G401 (cell line): ENCODE measurements around the gene MYO15A. TPM values are rescaled to one million over a fixed set of nuclear protein-coding genes. Genes with fewer than 3 reads are reported as not detected.

Experiments
- DNase-seq: peaks from one replicate; pipeline ENCODE4 v3.0.0-alpha.2; 2015; ENCODE audit warnings: low spot score
- in situ Hi-C: cut with HindIII; loops from 2 replicates; pipeline ENCODE4 v1.10.0; 2016; ENCODE audit warnings: low sequenced_read_pairs, mixed read lengths
- total RNA-seq: library from RNA; depleted of rRNA; stranded (reverse); fragments of >200 nt; shearing (Covaris generic); gene quantifications from 2 replicates; pipeline ENCODE4 v1.2.3, GENCODE V29; 2014

The MYO15A gene
- total RNA-seq, 1 experiment from 2014 or later, result not detected

DNA sequence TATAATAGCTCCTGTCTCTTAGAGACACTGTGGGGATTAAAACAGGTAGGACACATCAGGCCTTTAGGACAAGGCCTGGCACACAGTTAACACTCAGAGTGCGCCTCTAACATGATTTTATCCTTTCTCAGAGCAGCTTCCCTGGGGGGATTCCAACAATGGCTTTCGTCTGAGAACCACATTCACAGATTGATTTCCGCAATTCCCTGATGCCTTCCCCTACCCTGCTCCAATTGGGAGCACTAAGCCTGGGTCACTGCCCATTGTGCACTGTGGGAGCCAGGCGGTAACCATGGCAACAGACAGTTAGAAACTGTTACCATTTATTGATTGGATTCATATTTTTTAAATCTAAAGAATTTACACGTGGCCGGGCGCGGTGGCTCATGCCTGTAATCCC, 69.2 kb downstream of the MYO15A start:
- no peak for DNase-seq
- in situ Hi-C loops, result no loop called here

DNA sequence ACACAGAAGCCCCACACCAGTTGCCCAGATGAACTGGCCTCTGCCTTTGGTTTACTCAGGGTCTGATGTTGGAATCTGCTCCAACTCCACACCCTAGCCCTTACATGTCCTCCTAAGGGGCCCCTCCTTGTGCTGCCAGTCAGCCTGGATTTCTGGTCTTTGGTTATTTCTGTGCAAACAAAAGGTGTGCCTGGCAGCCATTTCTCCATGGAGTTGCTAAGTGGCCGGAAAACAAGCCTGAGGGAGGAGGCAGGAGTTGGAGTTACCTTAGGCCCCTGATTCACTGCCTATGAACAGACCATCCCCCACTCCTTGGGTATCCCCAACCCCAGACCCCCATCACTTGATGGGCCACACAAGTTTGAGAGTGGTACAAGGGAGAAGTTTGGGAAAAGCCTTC, 70.6 kb downstream of the MYO15A start:
- in situ Hi-C loops, result no loop called here
- no peak for DNase-seq

DNA sequence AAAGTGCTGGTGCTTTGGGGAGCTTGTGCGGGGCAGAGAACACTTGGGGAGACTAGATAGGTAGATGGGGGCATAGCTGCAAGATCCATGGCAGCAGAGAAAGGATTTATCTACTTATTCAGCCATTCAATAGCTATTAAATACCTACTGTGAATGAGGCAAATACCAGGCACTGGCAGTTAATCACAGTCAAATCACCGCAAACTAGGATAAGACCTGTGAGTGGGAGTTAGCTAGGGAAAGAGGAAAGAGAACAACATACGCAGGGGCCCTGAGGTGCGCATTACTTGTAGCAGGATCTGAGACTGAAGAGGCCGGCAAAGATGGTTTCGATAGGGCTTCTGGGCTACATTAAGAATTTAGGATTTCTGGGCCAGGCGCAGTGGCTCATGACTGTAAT, 71.2 kb downstream of the MYO15A start:
- in situ Hi-C loops, result no loop called here
- DNase-seq, result no peak

DNA sequence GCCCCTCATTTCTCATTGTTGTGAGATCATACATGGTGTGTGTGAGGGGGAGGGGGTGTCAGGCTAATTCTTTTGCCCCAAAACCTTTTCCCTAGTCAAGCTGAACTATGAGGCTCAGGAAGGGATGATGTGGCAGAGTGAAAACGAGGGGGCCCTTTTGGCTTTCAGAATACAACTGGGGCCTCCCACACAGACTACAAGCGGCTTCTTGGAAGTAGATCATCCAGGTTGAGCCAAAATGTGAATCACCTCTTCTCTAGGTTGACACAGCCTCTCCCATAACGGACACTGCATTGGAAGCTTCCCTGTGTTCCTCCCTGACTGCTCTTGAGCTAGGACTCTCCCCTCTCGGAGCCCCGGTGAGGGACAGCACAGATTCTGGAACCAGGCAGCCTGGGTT, 72.8 kb downstream of the MYO15A start:
- in situ Hi-C loops, result no loop called here
- DNase-seq, result no peak

DNA sequence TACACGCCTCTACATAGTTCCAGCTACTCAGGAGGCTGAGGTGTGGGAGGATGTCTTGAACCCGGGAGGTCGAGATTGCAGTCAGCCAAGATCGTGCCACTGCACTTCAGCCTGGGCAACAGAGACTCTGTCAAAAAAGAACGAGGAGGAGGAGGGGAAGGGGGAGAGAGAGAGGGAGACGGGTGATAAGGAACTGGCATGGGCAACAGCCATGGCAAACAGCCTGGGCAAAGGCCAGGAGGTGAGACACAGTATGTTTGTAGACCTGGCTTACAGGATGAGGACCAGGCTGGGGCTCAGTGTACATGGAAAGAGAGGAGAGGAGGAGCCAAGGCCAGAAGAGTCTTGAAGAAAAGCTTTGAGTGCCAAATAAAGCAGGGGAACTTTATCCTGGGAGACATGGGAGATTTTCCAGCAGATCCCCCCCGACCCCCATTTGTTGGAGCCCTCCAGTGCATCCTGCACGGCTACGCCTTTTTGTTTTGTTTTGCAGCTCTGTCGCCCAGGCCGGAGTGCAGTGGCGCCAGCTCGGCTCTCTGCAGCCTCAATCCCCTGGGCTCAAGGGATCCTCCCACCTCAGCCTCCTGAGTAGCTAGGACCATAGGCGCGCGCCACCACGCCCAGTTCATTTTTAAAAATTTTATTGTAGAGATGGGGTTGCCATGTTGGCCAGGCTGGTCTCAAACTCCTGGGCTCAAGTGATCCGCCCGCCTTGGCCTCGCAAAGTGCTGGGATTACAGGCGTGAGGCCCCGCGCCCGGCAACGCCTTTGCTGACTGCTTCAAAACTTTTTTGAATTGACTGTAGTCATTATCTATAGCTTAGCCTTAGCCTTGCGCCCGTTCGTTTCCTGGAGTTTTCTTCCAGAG, 73.8 kb downstream of the MYO15A start:
- in situ Hi-C loops, result no loop called here
- no peak for DNase-seq

DNA sequence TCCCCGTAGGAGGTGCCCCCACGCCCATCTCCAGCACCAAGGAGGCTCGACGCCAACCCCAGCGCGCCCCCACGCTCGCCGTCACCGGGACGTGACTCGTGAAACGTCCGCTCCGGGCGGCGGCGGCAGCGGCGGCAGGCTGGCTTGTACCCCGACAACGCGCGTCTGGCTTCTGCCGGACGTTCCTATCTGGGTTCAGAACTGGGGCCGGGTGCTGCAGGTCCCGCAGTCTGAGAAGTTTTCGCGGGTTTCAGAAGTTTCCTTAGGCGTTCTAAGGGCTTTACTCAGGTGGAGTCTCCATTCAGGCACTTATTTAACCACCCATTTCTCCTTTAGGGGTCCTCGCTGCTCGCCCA, 74.4 kb downstream of the MYO15A start:
- in situ Hi-C loops, result no loop called here
- no peak for DNase-seq

DNA sequence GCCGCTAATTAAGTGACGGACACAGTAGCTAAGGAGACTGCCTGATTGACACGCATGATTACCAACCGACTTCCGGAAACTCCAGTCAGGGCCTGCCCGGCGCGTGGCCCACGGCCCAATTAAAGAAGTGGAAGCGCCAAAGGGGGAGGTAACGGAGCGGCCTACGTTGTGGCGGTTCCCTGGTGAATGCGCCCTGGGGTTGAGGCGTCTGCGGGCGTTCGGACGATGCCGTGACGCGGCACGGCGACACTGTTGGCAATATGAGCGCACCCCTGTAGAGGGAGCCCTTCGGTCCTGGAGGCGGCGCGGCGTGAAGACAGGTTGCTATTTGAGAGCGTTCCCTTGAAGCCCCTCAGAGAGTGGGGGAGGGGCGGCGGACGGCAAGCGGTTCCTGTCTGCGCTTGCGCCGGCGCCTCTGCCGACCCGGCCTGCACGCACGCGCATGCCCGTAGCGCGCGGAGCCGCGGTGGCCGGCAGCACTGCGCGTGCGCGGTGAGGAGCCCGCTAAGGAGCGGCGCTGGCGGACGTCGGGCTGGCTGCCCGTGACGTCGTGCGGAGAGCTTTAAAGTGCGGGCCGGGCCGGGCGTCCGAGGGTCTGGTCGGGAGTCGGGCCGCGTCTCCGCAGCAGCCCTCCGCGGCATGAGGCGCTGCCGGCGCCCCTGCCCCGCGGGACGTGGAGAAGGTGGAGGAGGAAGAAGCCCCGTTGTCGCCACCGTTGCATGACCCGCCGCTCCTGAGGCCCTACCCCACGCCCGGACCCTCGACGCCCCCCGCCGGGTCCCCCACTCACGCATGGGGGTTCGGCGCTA, 75.0 kb downstream of the MYO15A start, which contains the start of gene ALKBH5:
Gene ALKBH5, plus strand, starts transcription at position 495 of the 809 bp plus-strand sequence. CDS start 416 bp downstream, outside the sequence.
- in situ Hi-C loops, result no loop called here
- peak; percentile 100 for DNase-seq

DNA sequence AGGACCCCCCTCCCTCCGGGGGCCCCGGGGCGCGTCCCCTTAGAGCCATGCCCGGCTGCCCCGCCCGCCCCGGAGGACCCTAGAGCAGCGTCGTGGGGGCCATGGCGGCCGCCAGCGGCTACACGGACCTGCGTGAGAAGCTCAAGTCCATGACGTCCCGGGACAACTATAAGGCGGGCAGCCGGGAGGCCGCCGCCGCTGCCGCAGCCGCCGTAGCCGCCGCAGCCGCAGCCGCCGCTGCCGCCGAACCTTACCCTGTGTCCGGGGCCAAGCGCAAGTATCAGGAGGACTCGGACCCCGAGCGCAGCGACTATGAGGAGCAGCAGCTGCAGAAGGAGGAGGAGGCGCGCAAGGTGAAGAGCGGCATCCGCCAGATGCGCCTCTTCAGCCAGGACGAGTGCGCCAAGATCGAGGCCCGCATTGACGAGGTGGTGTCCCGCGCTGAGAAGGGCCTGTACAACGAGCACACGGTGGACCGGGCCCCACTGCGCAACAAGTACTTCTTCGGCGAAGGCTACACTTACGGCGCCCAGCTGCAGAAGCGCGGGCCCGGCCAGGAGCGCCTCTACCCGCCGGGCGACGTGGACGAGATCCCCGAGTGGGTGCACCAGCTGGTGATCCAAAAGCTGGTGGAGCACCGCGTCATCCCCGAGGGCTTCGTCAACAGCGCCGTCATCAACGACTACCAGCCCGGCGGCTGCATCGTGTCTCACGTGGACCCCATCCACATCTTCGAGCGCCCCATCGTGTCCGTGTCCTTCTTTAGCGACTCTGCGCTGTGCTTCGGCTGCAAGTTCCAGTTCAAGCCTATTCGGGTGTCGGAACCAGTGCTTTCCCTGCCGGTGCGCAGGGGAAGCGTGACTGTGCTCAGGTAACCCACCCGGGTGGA, 75.8 kb downstream of the MYO15A start:
- DNase-seq, result no peak
- in situ Hi-C loops, result no loop called here

DNA sequence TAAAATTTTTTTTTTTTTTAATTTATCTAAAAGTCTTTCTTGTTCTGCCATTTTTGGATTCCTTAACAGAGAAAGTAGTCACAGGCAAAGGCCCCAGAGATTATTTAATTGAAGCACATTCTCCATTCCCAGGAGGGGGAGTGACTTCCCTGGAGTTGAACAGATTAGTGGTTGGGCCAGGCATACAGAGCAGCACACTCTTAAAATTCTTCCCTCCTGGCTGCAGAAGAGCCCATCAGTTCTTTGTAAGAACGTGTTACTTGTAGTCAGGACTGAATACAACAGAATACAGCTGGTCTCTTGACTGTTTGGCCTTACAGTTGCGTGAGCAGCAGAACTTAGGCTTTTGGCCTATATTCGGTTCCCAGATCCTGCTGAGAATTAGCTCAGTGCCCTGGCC, 76.8 kb downstream of the MYO15A start:
- in situ Hi-C loops, result no loop called here
- DNase-seq, result no peak

DNA sequence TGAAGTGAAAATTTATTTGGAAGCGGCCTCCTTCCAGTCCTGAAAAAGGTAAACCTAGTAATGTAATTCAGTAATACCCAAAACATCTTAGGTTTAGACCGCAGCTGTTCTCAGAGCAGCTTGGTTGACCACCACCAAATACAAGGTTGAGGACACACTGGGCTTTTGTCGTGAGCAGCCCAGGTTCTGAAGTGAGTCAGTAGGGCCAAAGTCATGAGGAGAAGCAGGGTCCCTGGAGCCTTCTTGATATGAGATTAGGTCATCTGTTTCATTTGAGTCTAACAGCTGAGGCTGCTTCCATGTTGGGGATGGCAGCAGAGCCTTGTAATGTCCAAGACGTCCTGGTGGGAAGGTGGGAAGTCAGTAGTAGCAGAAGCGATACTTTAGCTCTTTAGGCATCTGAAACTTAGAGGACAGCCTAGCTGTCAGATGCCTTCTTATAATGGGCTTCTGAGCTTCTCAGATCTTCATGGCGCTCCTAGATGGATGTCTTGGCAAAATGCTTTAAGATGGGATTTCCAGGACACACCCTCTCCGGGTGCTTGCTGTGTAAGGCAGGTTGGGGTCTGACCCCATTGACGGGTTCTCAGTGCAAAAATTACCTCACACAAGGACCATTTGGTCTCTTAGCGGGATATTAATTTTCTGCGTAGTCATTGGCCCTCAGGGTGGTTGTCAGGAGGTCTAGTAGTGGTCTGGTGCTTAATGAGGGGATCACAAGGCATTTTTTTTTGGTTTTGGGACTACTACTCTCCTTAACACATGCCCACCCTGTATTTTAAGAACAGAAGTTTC, 77.5 kb downstream of the MYO15A start:
- in situ Hi-C loops, result no loop called here
- no peak for DNase-seq

DNA sequence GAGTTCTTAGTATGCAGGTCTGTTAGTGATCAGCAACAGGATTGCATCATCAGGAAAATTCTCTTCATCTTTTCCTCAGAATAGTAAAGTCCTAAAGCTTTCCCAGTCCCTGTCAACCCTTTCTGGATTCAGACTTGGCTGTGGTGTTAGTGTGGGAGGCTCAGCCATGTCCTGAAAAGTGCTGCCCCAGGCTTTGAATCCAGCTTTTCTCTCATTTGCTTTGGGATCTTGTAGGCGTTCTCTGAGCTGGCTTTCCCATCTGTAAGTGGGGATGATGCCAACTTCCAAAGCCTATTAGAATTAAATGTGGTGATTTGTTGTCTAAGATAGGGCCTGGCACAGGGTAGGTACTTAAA, 78.0 kb downstream of the MYO15A start:
- DNase-seq, result no peak
- in situ Hi-C loops, result no loop called here

DNA sequence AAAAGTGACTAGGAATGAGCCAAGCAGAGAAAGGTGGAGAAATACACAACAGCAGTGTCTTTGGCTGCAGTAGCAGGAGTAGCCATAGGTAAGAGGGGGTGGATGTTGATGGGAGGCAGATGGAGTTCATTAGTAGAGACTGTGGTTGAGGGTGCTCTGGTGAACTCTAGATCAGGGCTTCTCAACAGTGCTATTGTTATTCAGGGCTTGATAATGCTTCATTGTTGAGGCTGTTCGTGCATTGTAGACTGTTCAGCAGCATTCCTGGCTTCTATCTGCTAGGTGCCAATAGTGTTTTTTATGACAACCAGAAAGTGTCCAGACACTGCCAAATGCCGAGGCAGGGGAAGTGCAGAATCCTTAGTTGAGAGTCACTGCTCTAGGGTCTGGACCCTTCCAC, 78.7 kb downstream of the MYO15A start:
- in situ Hi-C loops, result no loop called here
- no peak for DNase-seq

DNA sequence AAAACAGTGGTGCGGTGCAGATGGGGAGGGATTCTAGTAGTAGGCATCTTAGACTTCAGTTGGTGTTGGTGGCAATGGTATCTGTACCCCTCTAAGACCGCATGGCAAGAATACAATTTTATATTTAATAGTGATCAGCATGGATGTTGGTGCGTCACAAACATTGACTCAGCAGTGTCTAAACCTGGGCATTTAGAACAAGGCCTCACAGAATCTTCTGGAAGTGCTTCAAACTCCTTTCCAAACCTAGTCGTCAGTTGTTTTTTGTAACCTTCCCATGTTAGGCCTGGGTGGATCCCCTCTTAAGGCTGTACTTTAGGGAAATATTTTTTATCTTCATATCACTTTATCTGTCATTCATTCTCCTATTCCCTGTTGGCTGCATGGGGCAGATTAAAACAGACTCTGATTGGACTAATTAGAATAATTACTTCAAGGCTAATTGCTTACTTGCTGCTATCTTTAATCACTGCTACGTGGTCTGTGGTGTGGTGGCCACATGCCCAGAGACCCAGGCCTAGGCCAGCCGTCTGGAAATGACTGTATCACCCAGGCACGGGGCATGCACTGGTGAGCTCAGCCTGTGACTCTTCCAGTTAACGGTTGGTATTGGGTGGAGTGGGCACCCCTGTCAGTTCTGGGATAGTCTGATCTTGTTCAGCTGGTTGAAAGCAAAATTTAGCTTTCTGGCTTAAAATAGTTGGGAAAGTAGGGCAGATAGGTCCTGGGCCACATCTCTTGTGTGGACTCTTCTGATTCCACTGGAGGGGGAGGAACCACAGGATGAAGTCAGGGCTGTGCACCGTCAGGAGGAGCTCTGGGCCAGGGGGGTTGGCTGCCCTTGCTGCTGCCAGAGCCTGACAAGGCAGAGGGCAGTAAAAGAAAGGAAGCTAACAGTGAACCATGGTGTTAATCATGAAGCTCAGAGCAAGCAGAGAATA, 79.5 kb downstream of the MYO15A start:
- in situ Hi-C loops, result no loop called here
- no peak for DNase-seq

DNA sequence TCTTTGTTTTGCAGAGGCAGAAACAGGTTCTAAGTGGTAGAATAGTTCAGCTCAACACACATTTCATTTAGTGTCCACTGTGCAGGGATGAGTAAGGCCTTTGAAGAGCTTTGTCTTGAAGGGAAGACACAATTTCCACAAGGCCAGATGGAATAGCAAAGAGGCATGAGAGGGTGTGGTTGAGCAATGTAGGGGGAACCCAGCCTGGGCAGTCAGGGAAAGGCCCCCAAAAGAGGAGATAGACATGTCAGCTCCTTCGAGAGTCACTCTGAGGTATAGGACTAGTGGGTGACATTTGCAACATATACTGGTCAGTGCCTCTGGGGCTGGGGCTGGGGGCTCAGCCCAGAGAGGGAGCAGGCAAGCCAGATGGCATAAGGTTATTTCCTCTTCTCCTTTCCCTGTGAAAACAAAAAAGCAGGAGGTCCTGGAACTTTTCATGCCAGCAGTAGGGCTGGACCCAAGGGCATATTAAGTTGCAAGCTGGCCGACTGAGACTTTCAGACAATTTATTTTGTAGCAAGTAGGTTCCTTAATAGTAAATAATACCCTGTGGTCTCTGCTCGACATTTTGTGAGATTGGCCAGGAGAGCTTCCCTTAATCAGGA, 82.2 kb downstream of the MYO15A start:
- no peak for DNase-seq
- in situ Hi-C loops, result no loop called here

DNA sequence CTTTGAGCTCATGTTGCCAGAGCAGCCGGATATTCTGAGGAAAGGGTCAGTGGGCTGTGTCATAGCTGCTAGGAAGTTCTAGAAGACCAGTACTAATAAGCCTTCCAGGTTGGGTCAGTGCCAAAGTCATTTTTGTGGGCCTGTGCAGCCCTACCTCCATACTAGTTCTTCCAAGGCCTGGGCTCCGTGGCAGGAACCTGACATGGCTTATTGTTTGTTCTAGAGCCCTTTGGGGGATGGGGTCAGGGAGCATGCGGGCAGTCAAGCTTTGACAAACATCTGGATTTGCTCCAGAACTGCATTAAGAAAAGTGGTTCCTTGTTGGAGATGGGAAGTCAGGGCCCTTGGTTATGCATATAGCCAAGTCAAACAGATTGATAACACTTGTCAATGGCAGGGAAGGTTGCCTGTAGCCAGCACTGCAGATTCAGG, 82.7 kb downstream of the MYO15A start:
- in situ Hi-C loops, result no loop called here
- no peak for DNase-seq

DNA sequence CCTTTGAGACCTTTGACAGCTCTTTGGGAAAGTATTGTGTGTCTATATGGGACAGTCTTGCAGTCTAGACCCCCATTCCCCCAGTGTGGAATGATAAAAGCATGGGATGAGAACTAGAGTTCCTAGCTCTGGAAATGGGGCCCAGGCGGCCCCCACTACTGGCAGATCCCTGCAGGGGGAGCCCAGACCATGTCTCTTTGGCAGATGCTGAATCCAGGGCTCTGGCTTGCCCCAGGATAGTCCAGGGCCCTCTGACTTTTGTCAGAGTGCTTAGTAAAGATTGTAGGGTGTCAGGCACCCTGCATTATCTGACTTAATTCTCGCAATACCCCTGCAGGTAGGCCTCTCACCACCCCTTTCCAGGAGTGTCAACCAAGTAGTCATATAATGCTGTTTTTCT, 83.4 kb downstream of the MYO15A start:
- DNase-seq, result no peak
- in situ Hi-C loops, result no loop called here

DNA sequence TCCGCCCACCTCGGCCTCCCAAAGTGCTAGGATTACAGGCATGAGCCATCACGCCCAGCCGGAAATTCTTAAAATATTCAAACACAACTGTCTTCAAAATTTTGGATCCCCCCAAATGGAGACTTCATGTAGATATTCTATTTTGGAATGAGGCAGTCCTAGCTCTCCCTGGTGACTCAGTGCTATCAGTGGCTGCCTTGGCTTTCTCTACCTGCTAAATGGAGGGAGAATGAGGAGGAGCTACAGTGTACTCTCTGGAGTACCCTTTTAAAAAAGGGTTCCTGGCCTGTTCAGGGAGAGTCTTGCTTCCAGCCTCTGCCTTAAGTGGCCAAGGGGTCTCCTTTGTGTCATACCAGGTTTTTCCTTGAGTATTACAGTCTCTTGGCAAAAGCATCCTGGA, 85.8 kb downstream of the MYO15A start:
- in situ Hi-C loops, result no loop called here
- no peak for DNase-seq
